ENCODE measurements around the gene SEMA3A.

DNA sequence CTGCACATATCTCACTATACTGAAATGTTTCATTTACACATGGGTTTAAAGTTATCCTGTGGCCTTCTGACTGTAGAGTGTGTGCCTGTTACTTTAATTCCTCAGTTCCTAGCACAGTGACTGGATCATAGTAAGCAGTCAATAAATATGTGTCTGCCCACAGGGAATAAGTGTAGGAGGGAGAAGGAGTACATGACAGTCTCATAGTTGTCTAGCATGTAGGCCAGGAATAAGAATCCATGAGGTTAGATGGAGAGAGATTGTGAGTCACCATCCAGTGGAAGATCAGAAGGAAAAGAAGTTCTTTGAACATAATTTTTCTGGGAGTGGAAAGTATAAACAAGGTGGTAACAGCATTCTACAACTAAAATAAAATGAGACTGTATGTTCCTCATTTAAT lies 36.6 kb upstream of the SEMA3A start:
- TF ChIP-seq, protein P1, sequence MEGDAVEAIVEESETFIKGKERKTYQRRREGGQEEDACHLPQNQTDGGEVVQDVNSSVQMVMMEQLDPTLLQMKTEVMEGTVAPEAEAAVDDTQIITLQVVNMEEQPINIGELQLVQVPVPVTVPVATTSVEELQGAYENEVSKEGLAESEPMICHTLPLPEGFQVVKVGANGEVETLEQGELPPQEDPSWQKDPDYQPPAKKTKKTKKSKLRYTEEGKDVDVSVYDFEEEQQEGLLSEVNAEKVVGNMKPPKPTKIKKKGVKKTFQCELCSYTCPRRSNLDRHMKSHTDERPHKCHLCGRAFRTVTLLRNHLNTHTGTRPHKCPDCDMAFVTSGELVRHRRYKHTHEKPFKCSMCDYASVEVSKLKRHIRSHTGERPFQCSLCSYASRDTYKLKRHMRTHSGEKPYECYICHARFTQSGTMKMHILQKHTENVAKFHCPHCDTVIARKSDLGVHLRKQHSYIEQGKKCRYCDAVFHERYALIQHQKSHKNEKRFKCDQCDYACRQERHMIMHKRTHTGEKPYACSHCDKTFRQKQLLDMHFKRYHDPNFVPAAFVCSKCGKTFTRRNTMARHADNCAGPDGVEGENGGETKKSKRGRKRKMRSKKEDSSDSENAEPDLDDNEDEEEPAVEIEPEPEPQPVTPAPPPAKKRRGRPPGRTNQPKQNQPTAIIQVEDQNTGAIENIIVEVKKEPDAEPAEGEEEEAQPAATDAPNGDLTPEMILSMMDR (IDR thresholded peaks at IDR 0.05; ENCODE audit: poor library complexity, severe bottlenecking): no peak
- TF ChIP-seq POLR2AphosphoS5 (IDR thresholded peaks at IDR 0.05): no peak
- no peak for TF ChIP-seq EP300 (conservative IDR thresholded peaks at IDR 0.05; ENCODE audit: poor library complexity, severe bottlenecking)
- TF ChIP-seq EZH2 (IDR thresholded peaks at IDR 0.05; ENCODE audit: borderline replicate concordance, insufficient read depth, low read length, poor library complexity, severe bottlenecking): no peak
- TF ChIP-seq TAF1 (IDR thresholded peaks at IDR 0.05; ENCODE audit: low read depth): no peak

Data from neural cell (in vitro differentiated cells).